ENCODE results near the gene SRGAP3.

The SRGAP3 gene

GRCh38 chr3:9198899-9199335 is 50.5 kb downstream of the SRGAP3 start:
- DNase-seq: no peak

- no peak for DNase-seq
Measured at GRCh38 chr3:9198261-9198660, 51.2 kb downstream of the SRGAP3 start.

- no peak for DNase-seq
Measured at GRCh38 chr3:9196020-9196419, 53.4 kb downstream of the SRGAP3 start.

GRCh38 chr3:9195390-9195789 is 54.1 kb downstream of the SRGAP3 start:
- DNase-seq: no peak

GRCh38 chr3:9194509-9195184 is 54.8 kb downstream of the SRGAP3 start:
- DNase-seq: peak; percentile 79

- DNase-seq: no peak
Measured at GRCh38 chr3:9193633-9194195, 55.7 kb downstream of the SRGAP3 start.

GRCh38 chr3:9193211-9193610 is 56.2 kb downstream of the SRGAP3 start:
- DNase-seq: no peak

GRCh38 chr3:9192248-9193025 is 57.0 kb downstream of the SRGAP3 start:
- no peak for DNase-seq

GRCh38 chr3:9190276-9190675 is 59.2 kb downstream of the SRGAP3 start:
- no peak for DNase-seq

GRCh38 chr3:9188583-9188982 is 60.9 kb downstream of the SRGAP3 start:
- DNase-seq: no peak

GRCh38 chr3:9185701-9186100 is 63.7 kb downstream of the SRGAP3 start:
- DNase-seq: no peak

GRCh38 chr3:9185046-9185445 is 64.4 kb downstream of the SRGAP3 start:
- DNase-seq: no peak

GRCh38 chr3:9184461-9184835 is 65.0 kb downstream of the SRGAP3 start:
- DNase-seq: no peak

- DNase-seq: no peak
Measured at GRCh38 chr3:9183811-9184460, 65.5 kb downstream of the SRGAP3 start.

GRCh38 chr3:9183011-9183410 is 66.4 kb downstream of the SRGAP3 start:
- no peak for DNase-seq

GRCh38 chr3:9180764-9181117 is 68.7 kb downstream of the SRGAP3 start:
- DNase-seq: no peak

GRCh38 chr3:9179826-9180763 is 69.4 kb downstream of the SRGAP3 start:
- no peak for DNase-seq

- DNase-seq: no peak
Measured at GRCh38 chr3:9178697-9179096, 70.7 kb downstream of the SRGAP3 start.

- no peak for DNase-seq
Measured at GRCh38 chr3:9175421-9175820, 74.0 kb downstream of the SRGAP3 start.

- no peak for DNase-seq
Measured at GRCh38 chr3:9173445-9173844, 76.0 kb downstream of the SRGAP3 start.

- no peak for DNase-seq
Measured at GRCh38 chr3:9172851-9173321, 76.6 kb downstream of the SRGAP3 start.

- DNase-seq: no peak
Measured at GRCh38 chr3:9170851-9171160, 78.6 kb downstream of the SRGAP3 start.

Data from NCI-H748 treated with DMSO at 0.1 percent for 48 hours (cell line).